Mesodermal cell (in vitro differentiated cells): ENCODE results near the gene PIK3CB.
"Not testable (repeated sequence)": the region's sequence is repeated elsewhere in the genome, so short reads cannot be mapped to it uniquely, and the experiment has no call there.

Source experiments
- H3K27ac ChIP-seq: 2 replicates; pipeline ENCODE4 v1.7.0; 2013; ENCODE audit warnings: mild to moderate bottlenecking, low read depth, low read length, moderate library complexity; ENCODE audit not compliant: severe bottlenecking
- H3K36me3 ChIP-seq: 2 replicates; pipeline ENCODE4 v1.7.1; 2013; ENCODE audit warnings: mild to moderate bottlenecking, low read length, moderate library complexity; ENCODE audit not compliant: control insufficient read depth, insufficient read depth
- H3K4me1 ChIP-seq: one replicate; pipeline ENCODE4 v1.7.1; 2013; ENCODE audit warnings: mild to moderate bottlenecking, low read length; ENCODE audit not compliant: insufficient read depth, control insufficient read depth, poor library complexity, severe bottlenecking
- H3K4me3 ChIP-seq: 2 replicates; pipeline ENCODE4 v1.7.0; 2013; ENCODE audit warnings: low read length, control low read depth, mild to moderate bottlenecking; ENCODE audit not compliant: insufficient read depth, poor library complexity, severe bottlenecking; ENCODE audit errors: extremely low read depth
- H3K9me3 ChIP-seq: 2 replicates; pipeline ENCODE4 v1.7.1; 2013; ENCODE audit warnings: mild to moderate bottlenecking, low read length, moderate library complexity; ENCODE audit not compliant: control insufficient read depth
- WGBS, 2 experiments: methylation state at CpG; one replicate each; pipeline ENCODE4 v1.1.5; 2013; ENCODE audit warnings: missing lambda C conversion rate in 2 of 2; ENCODE audit not compliant: insufficient coverage in 2 of 2; 5-methylcytosine and 5-hydroxymethylcytosine counted together

The PIK3CB gene

DNA sequence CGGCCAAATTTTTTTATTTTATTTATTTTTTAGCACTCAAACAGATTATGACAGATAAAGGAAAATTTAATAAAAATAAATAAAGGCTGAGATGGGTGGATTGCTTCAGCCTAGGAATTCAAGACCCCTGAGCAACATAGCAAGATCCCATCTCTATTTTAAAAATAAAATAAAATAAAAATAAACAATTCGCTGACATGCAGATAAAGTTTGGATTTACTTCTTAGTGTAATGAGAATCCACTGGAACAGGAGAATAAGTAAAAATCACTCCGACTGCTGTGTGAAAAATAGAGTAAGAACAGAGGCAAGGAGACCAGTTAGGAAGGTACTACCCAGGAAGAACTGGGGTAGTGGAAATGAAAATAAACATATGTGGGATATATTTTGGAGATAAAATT is 5.6 kb downstream of the PIK3CB start:
- Histone ChIP-seq H3K27ac (no peak overlapping the region), H3K36me3 (peaks cover 7% of the 10 kb centered on the region), H3K4me1 (peaks cover 8% of the 10 kb centered on the region), H3K9me3 (no peaks in the 10 kb centered on the region), H3K4me3 (no peak overlapping the region)
- WGBS, 2 experiments: 90 to 100% methylated on average over 2 of the region's 3 CpGs

DNA sequence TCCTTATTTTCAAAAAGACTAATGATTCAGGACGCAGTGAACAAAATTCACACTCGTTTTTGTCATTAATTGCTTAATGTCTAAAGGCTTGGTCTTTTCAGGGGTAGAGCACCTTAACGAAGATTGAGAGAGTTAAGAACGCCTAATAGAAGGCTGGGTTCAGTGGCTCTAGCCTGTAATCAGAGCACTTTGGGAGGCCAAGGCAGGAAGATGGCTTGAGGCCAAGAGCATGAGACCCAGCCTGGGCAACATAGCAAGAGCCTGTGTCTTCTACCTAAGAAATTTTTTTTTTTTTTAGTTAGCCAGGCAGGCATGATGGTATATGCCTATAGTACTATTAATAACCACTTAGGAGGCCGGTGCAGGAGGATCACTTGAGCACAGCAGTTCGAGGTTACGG is 7.5 kb downstream of the PIK3CB start:
- peaks cover 9% of the 10 kb centered on the region for H3K4me1 ChIP-seq
- H3K9me3 ChIP-seq: no peaks in the 10 kb centered on the region
- WGBS, 2 experiments: 96 to 98% methylated on average over 7 of the region's 7 CpGs
- no peak overlapping the region for H3K4me3 ChIP-seq
- H3K36me3 ChIP-seq: peaks cover 7% of the 10 kb centered on the region
- no peak overlapping the region for H3K27ac ChIP-seq

DNA sequence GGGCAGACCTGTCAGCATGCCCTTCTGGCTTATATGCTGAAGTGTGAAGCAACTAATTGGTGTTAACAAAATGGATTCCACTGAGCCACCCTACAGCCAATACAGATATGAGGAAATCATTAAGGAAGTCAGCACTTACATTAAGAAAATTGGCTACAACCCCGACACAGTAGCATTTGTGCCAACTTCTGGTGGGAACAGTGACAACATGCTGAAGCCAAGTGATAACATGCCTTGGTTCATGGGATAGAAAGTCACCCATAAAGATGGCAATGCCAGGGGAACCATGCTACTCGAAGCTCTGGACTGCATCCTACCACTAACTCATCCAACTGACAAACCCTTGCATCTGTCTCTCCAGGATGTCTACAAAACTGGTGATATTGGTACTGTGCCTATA is 9.4 kb downstream of the PIK3CB start:
- no peak overlapping the region for H3K27ac ChIP-seq
- WGBS, 2 experiments: 100% methylated on average over 1 of the region's 2 CpGs
- H3K36me3 ChIP-seq: peaks cover 6% of the 10 kb centered on the region
- H3K4me3 ChIP-seq: no peak overlapping the region
- no peaks in the 10 kb centered on the region for H3K9me3 ChIP-seq
- H3K4me1 ChIP-seq: peaks cover 9% of the 10 kb centered on the region

DNA sequence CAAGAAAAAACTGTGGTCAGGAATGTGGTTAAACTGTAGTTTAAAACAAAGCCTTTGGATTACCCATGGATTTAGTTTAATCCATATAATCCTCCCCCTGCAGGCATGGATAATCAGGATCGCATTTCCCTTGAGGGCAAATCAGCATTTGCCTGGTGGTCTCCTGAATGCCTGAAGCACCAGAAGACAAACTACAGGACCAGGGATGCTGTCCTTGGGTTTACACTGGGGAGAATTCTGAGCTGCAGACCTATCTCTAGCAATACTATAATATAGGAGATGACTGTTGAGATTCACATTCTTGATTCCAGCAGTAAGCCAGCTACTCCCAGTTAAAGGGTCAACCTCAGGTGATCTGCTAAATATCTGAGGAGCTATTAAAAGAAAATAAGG is 10.6 kb downstream of the PIK3CB start:
- H3K4me3 ChIP-seq: no peak overlapping the region
- H3K36me3 ChIP-seq: peaks cover 3% of the 10 kb centered on the region
- WGBS, 2 experiments: 57% methylated on average over 1 of the region's 1 CpG; no CpG with 5 or more reads in 1 of the 2 experiments
- H3K4me1 ChIP-seq: peaks cover 9% of the 10 kb centered on the region
- peak overlapping the region; percentile 82 for H3K27ac ChIP-seq
- no peaks in the 10 kb centered on the region for H3K9me3 ChIP-seq

DNA sequence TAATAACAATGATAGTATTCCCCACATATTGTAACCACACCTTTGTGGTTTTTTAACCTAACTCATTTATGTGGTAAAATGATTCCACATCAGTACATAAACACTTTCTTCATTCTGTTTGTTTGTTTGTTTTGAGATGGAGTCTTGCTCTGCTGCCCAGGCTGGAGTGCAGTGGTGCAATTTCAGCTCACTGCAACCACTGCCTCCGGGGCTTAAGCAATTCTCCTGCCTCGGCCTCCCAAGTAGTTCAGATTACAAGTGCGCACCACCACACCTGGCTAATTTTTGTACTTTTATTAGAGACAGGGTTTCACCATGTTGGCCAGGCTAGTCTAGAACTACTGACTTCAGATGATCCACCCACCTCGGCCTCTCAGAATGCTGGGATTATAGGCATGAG is 14.3 kb downstream of the PIK3CB start:
- 88 to 96% methylated on average over 3 to 4 of the region's 4 CpGs for WGBS, 2 experiments

DNA sequence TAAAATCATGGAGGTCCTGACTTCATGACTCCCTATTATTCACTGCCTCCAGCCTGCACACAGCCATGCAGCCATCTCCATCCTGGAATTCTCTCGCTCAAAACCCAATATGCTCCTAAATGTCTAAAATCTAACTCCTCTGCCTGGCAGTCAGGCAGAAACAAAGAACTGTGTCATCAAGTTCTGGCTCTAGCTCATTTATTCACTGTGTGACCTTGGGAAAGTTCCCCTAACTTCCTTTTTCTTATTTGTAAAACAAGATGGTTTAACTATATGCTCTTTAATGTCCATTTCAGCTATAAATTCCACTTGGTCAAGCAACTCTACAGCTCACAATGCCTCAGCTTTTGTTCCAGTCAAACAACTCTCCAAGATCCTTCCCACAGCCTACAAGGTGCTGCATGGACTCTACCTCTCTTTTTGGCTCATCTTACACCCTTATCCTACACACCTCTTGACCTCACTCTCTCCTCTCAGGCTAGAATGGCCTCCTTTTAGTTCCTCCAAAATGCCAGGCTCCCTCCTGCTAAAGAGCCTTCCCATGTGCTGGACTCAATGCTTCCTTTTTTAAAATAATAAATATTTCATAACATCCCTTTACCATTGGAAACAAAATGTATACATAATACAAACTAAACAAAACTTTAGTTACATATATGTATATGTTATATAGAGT is 16.4 kb downstream of the PIK3CB start:
- H3K9me3 ChIP-seq: no peaks in the 10 kb centered on the region
- no peaks in the 10 kb centered on the region for H3K4me1 ChIP-seq
- H3K27ac ChIP-seq: no peak overlapping the region
- WGBS, 2 experiments: 89% methylated on average over 1 of the region's 1 CpG; no CpG with 5 or more reads in 1 of the 2 experiments
- no peak overlapping the region for H3K4me3 ChIP-seq
- H3K36me3 ChIP-seq: no peaks in the 10 kb centered on the region

More for the DNA sequence above, 14.3 kb downstream of the PIK3CB start:
- H3K9me3 ChIP-seq, H3K4me3 ChIP-seq, H3K27ac ChIP-seq, H3K4me1 ChIP-seq, H3K36me3 ChIP-seq: not testable (repeated sequence)

DNA sequence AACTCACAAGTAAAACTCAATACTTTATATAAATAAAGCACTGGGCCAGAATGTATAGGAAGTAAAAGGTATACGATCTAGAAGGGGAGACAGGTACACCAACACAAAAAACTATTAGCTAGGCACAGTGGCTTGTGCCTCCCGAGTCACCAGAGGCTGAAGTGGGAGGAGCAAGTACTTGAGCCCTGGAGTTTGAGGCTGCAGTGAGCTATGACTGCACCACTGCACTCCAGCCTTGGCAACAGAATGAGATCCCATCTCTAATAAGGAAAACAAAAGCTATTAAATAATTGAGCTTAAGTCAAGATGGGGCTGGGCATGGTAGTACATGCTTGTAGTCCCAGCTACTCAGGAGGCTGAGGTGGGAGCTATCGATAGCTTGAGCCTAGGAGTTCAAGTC is 17.0 kb downstream of the PIK3CB start:
- WGBS, 2 experiments: 80% methylated on average over 1 of the region's 3 CpGs; no CpG with 5 or more reads in 1 of the 2 experiments

DNA sequence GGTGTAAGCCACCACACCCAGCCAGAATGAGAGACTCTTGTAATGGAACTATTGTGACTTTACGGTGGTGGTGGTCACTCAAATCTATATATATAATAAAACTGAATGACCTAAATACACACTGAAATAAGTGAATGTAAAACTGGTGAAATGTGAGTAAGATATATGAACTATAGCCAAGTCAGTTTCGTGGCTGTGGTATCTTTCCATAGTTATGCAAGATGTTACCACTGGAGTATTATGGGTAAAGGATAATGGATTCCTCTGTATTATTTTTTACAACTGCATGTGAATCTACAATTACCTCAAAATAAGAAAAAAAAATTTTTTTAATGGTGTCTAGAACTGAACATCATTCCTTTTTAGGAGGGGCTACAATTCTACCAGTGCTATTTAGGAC is 21.9 kb downstream of the PIK3CB start:
- Histone ChIP-seq H3K4me3 (no peak overlapping the region), H3K4me1 (no peaks in the 10 kb centered on the region), H3K27ac (no peak overlapping the region), H3K36me3 (no peaks in the 10 kb centered on the region), H3K9me3 (no peaks in the 10 kb centered on the region)
- WGBS, 2 experiments: no CpG with 5 or more reads among the region's 2 CpGs

More for the DNA sequence above, 17.0 kb downstream of the PIK3CB start:
- H3K36me3 ChIP-seq: no peaks in the 10 kb centered on the region
- no peaks in the 10 kb centered on the region for H3K9me3 ChIP-seq
- H3K27ac ChIP-seq: no peak overlapping the region
- no peak overlapping the region for H3K4me3 ChIP-seq
- no peaks in the 10 kb centered on the region for H3K4me1 ChIP-seq

DNA sequence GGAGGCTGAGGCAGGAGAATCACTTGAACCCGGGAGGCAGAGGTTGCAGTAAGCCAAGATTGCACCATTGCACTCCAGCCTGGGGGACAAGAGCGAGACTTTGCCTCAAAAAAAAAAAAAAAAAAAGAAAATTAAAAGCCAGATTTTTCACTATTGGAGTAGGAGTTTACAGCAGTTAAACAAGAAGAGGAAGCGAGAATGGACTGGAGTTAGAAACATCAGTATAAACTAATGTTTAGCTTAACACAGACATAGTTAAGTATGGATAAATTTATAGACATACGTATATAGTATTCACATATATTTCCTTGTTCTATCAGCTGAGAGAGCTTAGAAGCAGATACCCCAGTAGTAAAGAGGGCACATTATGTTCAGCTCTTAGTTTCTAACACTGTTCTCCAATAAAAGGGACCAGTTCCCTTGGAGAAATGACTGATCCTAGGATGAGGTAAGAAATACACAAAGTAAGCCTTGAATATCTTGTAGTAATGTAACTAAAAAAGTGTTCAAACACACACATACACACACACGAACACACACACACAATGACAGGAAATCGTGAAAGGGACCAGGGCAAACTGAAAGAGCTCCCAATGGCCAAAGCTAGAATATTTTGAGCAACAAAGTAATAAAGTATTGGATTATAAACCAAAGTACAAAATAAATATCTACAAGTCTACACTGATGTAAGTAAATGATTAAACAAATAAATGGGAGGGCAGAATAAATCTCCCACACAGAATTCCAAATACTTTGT is 25.1 kb downstream of the PIK3CB start:
- Histone ChIP-seq H3K36me3 (no peaks in the 10 kb centered on the region), H3K9me3 (no peaks in the 10 kb centered on the region)
- no CpG with 5 or more reads among the region's 6 CpGs for WGBS, 2 experiments

DNA sequence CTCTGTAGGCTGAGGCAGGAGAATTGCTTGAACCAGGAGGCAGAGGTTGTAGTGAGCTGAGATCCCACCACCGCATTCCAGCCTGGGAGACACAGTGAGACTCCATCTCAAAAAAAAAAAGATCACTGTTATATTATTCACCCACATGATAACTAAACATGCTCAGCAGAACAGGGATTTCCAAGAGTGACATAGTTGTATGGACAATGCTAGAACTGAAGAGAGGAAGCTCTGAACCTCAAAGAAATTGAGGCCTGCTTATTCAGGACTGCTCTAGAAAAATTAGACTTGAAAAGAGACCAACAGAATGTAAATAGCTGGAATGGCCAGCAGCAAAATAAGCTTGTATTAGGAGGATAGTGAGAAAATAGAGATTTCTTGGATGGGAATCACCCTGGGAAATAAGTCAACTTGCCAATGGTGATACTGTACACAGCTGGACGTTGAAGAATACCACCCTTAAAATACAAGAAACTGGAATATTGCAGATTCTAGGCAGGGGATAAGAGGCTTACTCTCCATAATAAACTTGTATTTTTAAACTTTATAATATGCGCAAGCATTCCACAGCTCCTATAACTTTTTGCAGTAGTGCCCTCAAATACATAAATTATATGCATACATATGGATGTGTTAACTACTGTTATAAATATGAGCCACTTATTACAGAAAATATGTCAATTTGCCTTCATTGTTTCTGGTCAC is 28.2 kb downstream of the PIK3CB start:
- Histone ChIP-seq H3K27ac (no peak overlapping the region), H3K4me3 (no peak overlapping the region), H3K36me3 (no peaks in the 10 kb centered on the region), H3K4me1 (no peaks in the 10 kb centered on the region), H3K9me3 (no peaks in the 10 kb centered on the region)
- no CpG with 5 or more reads among the region's 3 CpGs for WGBS, 2 experiments

More for the DNA sequence above, 25.1 kb downstream of the PIK3CB start:
- Histone ChIP-seq H3K4me3 (no peak overlapping the region), H3K4me1 (no peaks in the 10 kb centered on the region), H3K27ac (no peak overlapping the region)
